ENCODE data around the gene BTG4.
A peak's percentile ranks its signal among the peaks of the same experiment; 100 is the strongest.

BTG4 gene

DNA sequence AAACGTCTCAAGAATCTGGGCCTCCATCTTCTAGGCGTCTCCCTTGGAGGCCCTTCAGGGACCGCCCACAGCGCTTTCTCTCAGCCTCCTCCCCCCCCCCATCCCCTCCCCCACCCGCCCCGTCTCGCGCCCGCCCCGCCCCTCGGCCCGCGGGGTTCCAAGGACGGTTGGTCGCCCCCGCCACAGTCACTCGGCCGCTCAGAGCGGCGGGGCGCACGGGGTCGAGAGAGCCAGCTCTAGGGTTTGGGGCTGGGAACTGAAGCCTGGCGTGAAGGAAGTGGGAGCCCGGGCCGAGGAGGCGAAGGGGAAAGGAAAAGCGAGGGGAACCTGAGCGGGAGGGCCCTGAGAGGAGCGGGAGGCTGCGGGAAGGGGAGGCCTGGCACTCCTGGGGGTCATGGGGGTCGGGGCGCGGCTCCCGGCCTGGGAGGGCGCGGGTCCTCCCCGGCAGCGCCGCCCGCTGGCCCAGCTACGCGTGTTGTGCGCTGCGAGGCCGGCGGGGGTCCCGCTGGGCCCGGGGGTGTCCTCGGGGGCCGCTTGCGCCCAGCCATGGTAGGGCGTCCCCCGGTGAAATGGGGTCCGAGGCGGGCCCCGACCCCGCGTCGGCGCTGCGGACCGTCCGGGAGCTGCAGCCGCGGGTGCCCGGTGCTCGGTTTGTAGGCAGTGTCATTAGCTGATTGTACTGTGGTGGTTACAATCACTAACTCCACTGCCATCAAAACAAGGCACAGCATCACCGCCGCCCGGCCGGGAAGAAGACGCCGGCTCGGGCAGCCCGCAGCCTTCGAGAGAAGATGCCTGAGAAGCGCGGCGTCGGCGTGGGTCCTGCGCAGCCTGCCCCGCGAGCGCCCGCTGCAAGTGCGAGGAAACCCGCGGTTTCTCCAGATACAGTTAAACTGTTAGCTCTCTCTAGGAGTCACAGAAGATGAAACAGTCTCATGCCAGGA lies at the start of gene BTG4:
Gene BTG4 (minus strand): TSS at position 91 of the 944 bp plus-strand sequence. CDS start 13,610 bp downstream, outside the sequence.
- Histone ChIP-seq H3K4me1 (no peaks in the 10 kb centered on the region), H4K20me1 (no peaks in the 10 kb centered on the region), H3K4me3 (peak within 1 kb of the TSS; percentile 14; the same call in 1 of the 2 replicates), H3K27me3 (peaks cover 27% of the 10 kb centered on the region), H3K36me3 (no peaks in the 10 kb centered on the region), H3K9ac (no peak within 1 kb of the TSS), H3K9me3 (peaks cover 29% of the 10 kb centered on the region), H3K4me2 (no peak within 1 kb of the TSS), H3K27ac (no peak within 1 kb of the TSS)
- no peak for TF ChIP-seq Cebpa-rat (IDR thresholded peaks at IDR 0.05)

GRCh38 chr11:111561791-111562325 lies 49.7 kb upstream of the BTG4 start:
- Histone ChIP-seq H3K9me3 (peaks cover 1% of the 10 kb centered on the region; the same call in 1 of the 2 replicates), H3K27ac (no peak overlapping the region), H3K27me3 (no peaks in the 10 kb centered on the region), H3K9ac (no peak overlapping the region), H3K36me3 (no peaks in the 10 kb centered on the region), H3K4me3 (no peak overlapping the region), H4K20me1 (no peaks in the 10 kb centered on the region), H3K4me1 (0 out of 2 replicates have a peak, but pooled peaks cover 8% of the 10 kb centered on the region), H3K4me2 (no peak overlapping the region)
- no peak for TF ChIP-seq Cebpa-rat (IDR thresholded peaks at IDR 0.05)

GRCh38 chr11:111561306-111561705 lies 49.1 kb upstream of the BTG4 start:
- Histone ChIP-seq H4K20me1 (no peaks in the 10 kb centered on the region), H3K27ac (no peak overlapping the region), H3K9me3 (peaks cover 7% of the 10 kb centered on the region), H3K4me3 (no peak overlapping the region), H3K9ac (no peak overlapping the region), H3K27me3 (no peaks in the 10 kb centered on the region), H3K4me1 (0 out of 2 replicates have a peak, but pooled peaks cover 8% of the 10 kb centered on the region), H3K4me2 (no peak overlapping the region), H3K36me3 (no peaks in the 10 kb centered on the region)
- TF ChIP-seq Cebpa-rat (IDR thresholded peaks at IDR 0.05) = no peak

DNA sequence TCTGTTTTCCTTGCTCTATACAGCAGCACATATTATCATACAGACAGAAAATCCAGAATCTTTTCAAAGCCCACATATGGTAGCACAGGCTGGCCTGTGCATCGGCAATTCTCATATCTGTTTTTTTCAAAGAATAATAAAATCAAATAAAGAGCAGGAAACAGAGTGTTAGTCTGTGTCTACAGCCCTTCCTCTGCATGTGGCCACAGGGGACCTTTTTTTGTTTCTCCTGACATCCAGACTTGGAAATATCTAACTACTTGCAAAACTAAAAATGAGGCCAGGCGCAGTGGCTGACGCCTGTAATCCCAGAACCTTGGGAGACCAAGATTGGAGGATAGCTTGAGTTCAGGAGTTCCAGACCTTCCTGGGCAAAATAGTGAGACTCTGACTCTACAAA lies 48.6 kb upstream of the BTG4 start:
- no peaks in the 10 kb centered on the region for H3K36me3 ChIP-seq
- no peak overlapping the region for H3K27ac ChIP-seq
- no peak for TF ChIP-seq Cebpa-rat (IDR thresholded peaks at IDR 0.05)
- 0 out of 2 replicates have a peak, but pooled peaks cover 8% of the 10 kb centered on the region for H3K4me1 ChIP-seq
- H3K4me3 ChIP-seq = no peak overlapping the region
- H3K9me3 ChIP-seq = peaks cover 12% of the 10 kb centered on the region
- H3K4me2 ChIP-seq = 0 out of 2 replicates have a peak overlapping the region, but pooled peaks have one; percentile 14
- no peaks in the 10 kb centered on the region for H4K20me1 ChIP-seq
- no peaks in the 10 kb centered on the region for H3K27me3 ChIP-seq
- no peak overlapping the region for H3K9ac ChIP-seq

GRCh38 chr11:111559800-111560464 lies 47.7 kb upstream of the BTG4 start:
- H3K9me3 ChIP-seq = peaks cover 14% of the 10 kb centered on the region
- H3K27ac ChIP-seq = no peak overlapping the region
- H4K20me1 ChIP-seq = no peaks in the 10 kb centered on the region
- no peaks in the 10 kb centered on the region for H3K36me3 ChIP-seq
- H3K4me3 ChIP-seq = no peak overlapping the region
- no peaks in the 10 kb centered on the region for H3K27me3 ChIP-seq
- no peak overlapping the region for H3K9ac ChIP-seq
- no peak overlapping the region for H3K4me2 ChIP-seq
- TF ChIP-seq Cebpa-rat (IDR thresholded peaks at IDR 0.05) = no peak
- H3K4me1 ChIP-seq = 0 out of 2 replicates have a peak, but pooled peaks cover 8% of the 10 kb centered on the region

DNA sequence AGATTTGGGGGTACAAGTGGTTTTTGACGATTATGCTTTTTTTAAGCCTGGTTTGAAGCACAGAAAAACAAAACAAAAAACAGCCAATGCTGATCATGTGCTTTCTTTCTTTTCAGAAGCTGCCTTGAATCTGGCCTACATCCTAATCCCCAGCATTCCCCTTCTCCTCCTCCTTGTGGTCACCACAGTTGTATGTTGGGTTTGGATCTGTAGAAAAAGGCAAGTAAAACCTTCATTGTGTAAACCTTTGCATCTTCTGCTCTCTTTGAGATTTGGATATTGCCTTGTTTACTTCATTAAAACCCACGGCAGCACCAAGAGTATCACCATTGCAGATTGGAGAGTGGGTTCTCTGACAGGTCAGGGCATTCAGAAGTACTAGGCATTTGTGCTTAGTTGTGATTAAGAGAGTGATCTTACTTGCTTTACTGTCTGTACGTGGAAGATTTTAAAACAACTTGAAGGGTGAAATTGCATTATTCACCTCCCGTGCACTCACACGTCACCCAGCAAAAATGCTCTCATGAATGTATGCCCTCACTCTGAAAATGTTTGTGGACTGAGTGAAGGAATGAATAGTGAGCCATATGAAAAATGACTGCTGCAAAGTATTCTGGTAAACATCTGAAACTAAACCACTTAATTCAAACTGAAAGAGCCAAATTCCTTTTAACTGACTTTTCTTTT lies 45.4 kb upstream of the BTG4 start:
- Histone ChIP-seq H3K9ac (no peak overlapping the region), H3K9me3 (peaks cover 14% of the 10 kb centered on the region), H3K27me3 (no peaks in the 10 kb centered on the region), H3K27ac (no peak overlapping the region), H3K36me3 (no peaks in the 10 kb centered on the region), H3K4me2 (no peak overlapping the region), H3K4me3 (no peak overlapping the region), H4K20me1 (no peaks in the 10 kb centered on the region), H3K4me1 (0 out of 2 replicates have a peak, but pooled peaks cover 8% of the 10 kb centered on the region)
- TF ChIP-seq Cebpa-rat (IDR thresholded peaks at IDR 0.05) = no peak

GRCh38 chr11:111555255-111555654 lies 43.1 kb upstream of the BTG4 start:
- Histone ChIP-seq H3K9ac (no peak overlapping the region), H3K9me3 (peaks cover 14% of the 10 kb centered on the region), H3K4me2 (no peak overlapping the region), H3K27me3 (no peaks in the 10 kb centered on the region), H3K4me3 (no peak overlapping the region), H3K36me3 (no peaks in the 10 kb centered on the region), H4K20me1 (no peaks in the 10 kb centered on the region), H3K27ac (no peak overlapping the region), H3K4me1 (no peaks in the 10 kb centered on the region)
- no peak for TF ChIP-seq Cebpa-rat (IDR thresholded peaks at IDR 0.05)

- Histone ChIP-seq H3K9me3 (peaks cover 14% of the 10 kb centered on the region), H3K27me3 (no peaks in the 10 kb centered on the region), H3K36me3 (no peaks in the 10 kb centered on the region), H4K20me1 (no peaks in the 10 kb centered on the region), H3K9ac (no peak overlapping the region), H3K4me1 (no peaks in the 10 kb centered on the region), H3K27ac (no peak overlapping the region), H3K4me3 (no peak overlapping the region), H3K4me2 (no peak overlapping the region)
- TF ChIP-seq Cebpa-rat (IDR thresholded peaks at IDR 0.05) = no peak
These were observed 42.3 kb upstream of the BTG4 start for GRCh38 chr11:111554532-111554931.

DNA sequence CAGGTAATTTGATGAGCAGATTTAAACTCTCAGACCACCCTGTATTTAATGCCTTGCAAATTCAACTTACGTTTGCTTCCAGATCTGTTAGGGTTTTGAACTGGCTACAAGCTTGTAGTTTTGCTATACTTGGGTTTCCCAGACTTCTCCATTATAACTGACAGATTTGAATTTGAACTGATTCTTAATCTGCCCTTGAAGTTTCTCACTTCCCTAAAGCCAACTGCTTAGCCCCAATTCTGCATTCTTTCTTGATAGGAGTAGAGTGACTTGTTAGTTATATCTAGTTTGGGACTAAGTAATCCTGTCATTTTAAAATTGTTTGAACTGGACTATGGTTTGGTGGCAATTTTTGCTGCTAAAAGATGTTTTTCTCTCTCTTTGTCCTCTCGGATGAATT lies 38.1 kb upstream of the BTG4 start:
- Histone ChIP-seq H3K27me3 (no peaks in the 10 kb centered on the region), H3K27ac (no peak overlapping the region), H3K4me2 (no peak overlapping the region), H3K9ac (no peak overlapping the region), H3K4me1 (no peaks in the 10 kb centered on the region), H3K36me3 (no peaks in the 10 kb centered on the region), H3K4me3 (no peak overlapping the region), H3K9me3 (no peaks in the 10 kb centered on the region), H4K20me1 (no peaks in the 10 kb centered on the region)
- no peak for TF ChIP-seq Cebpa-rat (IDR thresholded peaks at IDR 0.05)

Data from BLaER1 (cell line).